OCI-LY7 (cell line): ENCODE results near the gene MON1B.

Source experiments
- CTCF ChIP-seq: fragments of 200-600 bp; sonication (generic); conservative IDR thresholded peaks from 2 replicates; pipeline ENCODE4 v1.5.1; 2014; ENCODE audit warnings: mild to moderate bottlenecking, antibody characterized with exemption, low read length, moderate library complexity, mixed read lengths
- EZH2phosphoT487 ChIP-seq: fragments of 200-600 bp; sonication (generic); IDR thresholded peaks from 2 replicates; pipeline ENCODE4 v1.6.1; 2018; ENCODE audit warnings: low read depth, borderline replicate concordance, mild to moderate bottlenecking, mixed run types, antibody characterized with exemption, low read length, moderate library complexity, mixed read lengths

GRCh38 chr16:77165006-77165405 lies 26.0 kb upstream of the MON1B start:
- TF ChIP-seq CTCF (no peak), EZH2phosphoT487 (no peak)
